ENCODE data around the gene TAF11L11. TPM values are rescaled to one million over a fixed set of nuclear protein-coding genes. Genes with fewer than 3 reads are reported as not detected.
"Not testable (repeated sequence)": the region's sequence is repeated elsewhere in the genome, so short reads cannot be mapped to it uniquely, and the experiment has no call there.

The TAF11L11 gene
- total and polyA plus RNA-seq, 2 donors (not counting 1 experiment from before 2014, with no cell fraction given): not detected

DNA sequence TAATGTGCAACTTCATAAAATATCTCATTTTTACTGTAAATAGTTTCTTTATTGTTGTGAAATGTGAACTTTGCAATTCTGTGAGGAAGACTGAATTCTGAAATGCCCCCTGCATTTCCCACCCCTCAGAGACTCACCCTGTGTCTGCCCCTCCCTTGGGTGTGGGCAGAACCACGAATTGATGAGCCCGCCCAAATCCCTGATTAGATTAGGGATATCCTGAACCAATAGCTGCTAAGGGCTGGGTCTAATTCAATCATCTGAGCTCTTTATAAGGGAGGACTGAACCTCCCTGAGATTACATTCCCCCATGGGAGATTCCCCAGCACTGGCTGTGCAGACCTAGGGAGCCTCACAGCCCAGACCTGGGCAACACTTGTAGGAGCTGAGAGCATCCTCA is 6.1 kb downstream of the TAF11L11 start, which contains the start of gene TAF11L12:
Gene TAF11L12 (plus strand): TSS at position 301 of the 400 bp plus-strand sequence.
- H2AFZ ChIP-seq (ENCODE audit: insufficient read depth, low read depth, low read length, poor library complexity, severe bottlenecking); ATAC-seq (ENCODE audit: low read depth); H3K9ac ChIP-seq (ENCODE audit: low read length); H3K27ac ChIP-seq (ENCODE audit: low read length in 2 of 2); H3K9me3 Mint-ChIP-seq (ENCODE audit: insufficient read depth); H3K4me3 Mint-ChIP-seq; CTCF ChIA-PET; intact Hi-C loops (cut with micrococcal nuclease); H3K4me3 ChIP-seq (ENCODE audit: control extremely low read depth in 1 of 5, extremely low read depth in 1 of 5, insufficient read depth in 1 of 5, low read depth in 2 of 5, low read length in 4 of 5); H3K27me3 Mint-ChIP-seq; H3K27ac Mint-ChIP-seq; H3K36me3 ChIP-seq (replicated peaks in 1 of 2; ENCODE audit: control extremely low read depth in 1 of 2, control insufficient read depth in 1 of 2, extremely low read depth in 1 of 2, insufficient read depth in 2 of 2, low read length in 1 of 2); H3K4me1 Mint-ChIP-seq; H3K27me3 ChIP-seq (replicated peaks in 1 of 4; ENCODE audit: control extremely low read depth in 1 of 4, control insufficient read depth in 3 of 4, insufficient read depth in 4 of 4, low read length in 3 of 4); H3K4me1 ChIP-seq (ENCODE audit: control insufficient read depth in 2 of 2, insufficient read depth in 2 of 2, low read length in 2 of 2); H3K79me2 ChIP-seq (ENCODE audit: control insufficient read depth, insufficient read depth, low read length); POLR2A ChIA-PET; H3K9me3 ChIP-seq (ENCODE audit: control extremely low read depth in 1 of 3, control insufficient read depth in 2 of 3, insufficient read depth in 1 of 3, low read length in 2 of 3); H3K4me2 ChIP-seq (replicated peaks; ENCODE audit: low read depth, low read length, poor library complexity, severe bottlenecking); H4K20me1 ChIP-seq (ENCODE audit: control insufficient read depth, insufficient read depth, low read length, poor library complexity, severe bottlenecking); DNase-seq: not testable (repeated sequence)
- 83% methylated on average over 2 of the region's 2 CpGs for WGBS (ENCODE audit: insufficient coverage)

- intact Hi-C loops (cut with micrococcal nuclease): no loop called here
- H3K79me2 ChIP-seq (ENCODE audit: control insufficient read depth, insufficient read depth, low read length): no peaks in the 10 kb centered on the region
- CTCF ChIA-PET: interaction anchor here (1.3 kb wide), 1 partner anchor 399 kb away, joined by 3 read pairs; no protein-coding TSS in a partner anchor
- no peak overlapping the region for H3K9ac ChIP-seq (ENCODE audit: low read length)
- H3K36me3 ChIP-seq (replicated peaks in 1 of 2; ENCODE audit: control extremely low read depth in 1 of 2, control insufficient read depth in 1 of 2, extremely low read depth in 1 of 2, insufficient read depth in 2 of 2, low read length in 1 of 2): no peaks in the 10 kb centered on the region
- no peaks in the 10 kb centered on the region for H3K27me3 ChIP-seq (replicated peaks in 1 of 4; ENCODE audit: control extremely low read depth in 1 of 4, control insufficient read depth in 3 of 4, insufficient read depth in 4 of 4, low read length in 3 of 4)
- no peaks in the 10 kb centered on the region for H3K4me1 Mint-ChIP-seq
- no peak overlapping the region for H3K27ac Mint-ChIP-seq
- POLR2A ChIA-PET: no interaction called here
- H3K9me3 Mint-ChIP-seq (ENCODE audit: insufficient read depth): peaks cover 3% of the 10 kb centered on the region
- no peak overlapping the region for H3K4me3 Mint-ChIP-seq
- no peak overlapping the region for H3K4me3 ChIP-seq (ENCODE audit: control extremely low read depth in 1 of 5, extremely low read depth in 1 of 5, insufficient read depth in 1 of 5, low read depth in 2 of 5, low read length in 4 of 5)
- WGBS (ENCODE audit: insufficient coverage): 92% methylated on average over 14 of the region's 17 CpGs
- ATAC-seq (ENCODE audit: low read depth) (no peak), DNase-seq (no peak)
- no peak overlapping the region for H2AFZ ChIP-seq (ENCODE audit: insufficient read depth, low read depth, low read length, poor library complexity, severe bottlenecking)
- H3K4me1 ChIP-seq (ENCODE audit: control insufficient read depth in 2 of 2, insufficient read depth in 2 of 2, low read length in 2 of 2): no peaks in the 10 kb centered on the region
- no peak for TF ChIP-seq EZH2 (IDR thresholded peaks at IDR 0.05; ENCODE audit: borderline replicate concordance, insufficient read depth, low read depth, low read length, poor library complexity, severe bottlenecking)
- TF ChIP-seq, protein P1, sequence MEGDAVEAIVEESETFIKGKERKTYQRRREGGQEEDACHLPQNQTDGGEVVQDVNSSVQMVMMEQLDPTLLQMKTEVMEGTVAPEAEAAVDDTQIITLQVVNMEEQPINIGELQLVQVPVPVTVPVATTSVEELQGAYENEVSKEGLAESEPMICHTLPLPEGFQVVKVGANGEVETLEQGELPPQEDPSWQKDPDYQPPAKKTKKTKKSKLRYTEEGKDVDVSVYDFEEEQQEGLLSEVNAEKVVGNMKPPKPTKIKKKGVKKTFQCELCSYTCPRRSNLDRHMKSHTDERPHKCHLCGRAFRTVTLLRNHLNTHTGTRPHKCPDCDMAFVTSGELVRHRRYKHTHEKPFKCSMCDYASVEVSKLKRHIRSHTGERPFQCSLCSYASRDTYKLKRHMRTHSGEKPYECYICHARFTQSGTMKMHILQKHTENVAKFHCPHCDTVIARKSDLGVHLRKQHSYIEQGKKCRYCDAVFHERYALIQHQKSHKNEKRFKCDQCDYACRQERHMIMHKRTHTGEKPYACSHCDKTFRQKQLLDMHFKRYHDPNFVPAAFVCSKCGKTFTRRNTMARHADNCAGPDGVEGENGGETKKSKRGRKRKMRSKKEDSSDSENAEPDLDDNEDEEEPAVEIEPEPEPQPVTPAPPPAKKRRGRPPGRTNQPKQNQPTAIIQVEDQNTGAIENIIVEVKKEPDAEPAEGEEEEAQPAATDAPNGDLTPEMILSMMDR (IDR thresholded peaks at IDR 0.05): no peak
- H3K4me2 ChIP-seq (replicated peaks; ENCODE audit: low read depth, low read length, poor library complexity, severe bottlenecking): no peak overlapping the region
- peaks cover 0 to 5% (median 0%) of the 10 kb centered on the region in 3 donors for H3K9me3 ChIP-seq (ENCODE audit: control extremely low read depth in 1 of 3, control insufficient read depth in 2 of 3, insufficient read depth in 1 of 3, low read length in 2 of 3)
- H4K20me1 ChIP-seq (ENCODE audit: control insufficient read depth, insufficient read depth, low read length, poor library complexity, severe bottlenecking): no peaks in the 10 kb centered on the region
- no peak overlapping the region for H3K27ac ChIP-seq (ENCODE audit: low read length in 2 of 2)
- H3K27me3 Mint-ChIP-seq: no peaks in the 10 kb centered on the region
Observed at GRCh38 chr5:17614872-17615605, 11.1 kb downstream of the TAF11L11 start.

All from B cell (primary cell).